Right renal cortex interstitium (tissue), 3 donors: ENCODE measurements around the gene OR8D4. TPM values are rescaled to one million over a fixed set of nuclear protein-coding genes. Genes with fewer than 3 reads are reported as not detected.
"Not testable (repeated sequence)": the region's sequence is repeated elsewhere in the genome, so short reads cannot be mapped to it uniquely, and the experiment has no call there.

Experiments
- DNase-seq, 3 donors: peaks; one replicate each; pipeline ENCODE4 v3.0.0-alpha.2; 2013; ENCODE audit warnings: low read depth in 3 of 3, low spot score in 2 of 3
- polyA plus RNA-seq, 3 donors: library from polyadenylated mRNA; unstranded; fragments of 120-200 nt; gene quantifications; one replicate each; pipeline ENCODE4 v1.2.1, GENCODE V29; 2013; ENCODE audit not compliant: insufficient read length in 3 of 3

Gene OR8D4
- not detected for polyA plus RNA-seq

DNA sequence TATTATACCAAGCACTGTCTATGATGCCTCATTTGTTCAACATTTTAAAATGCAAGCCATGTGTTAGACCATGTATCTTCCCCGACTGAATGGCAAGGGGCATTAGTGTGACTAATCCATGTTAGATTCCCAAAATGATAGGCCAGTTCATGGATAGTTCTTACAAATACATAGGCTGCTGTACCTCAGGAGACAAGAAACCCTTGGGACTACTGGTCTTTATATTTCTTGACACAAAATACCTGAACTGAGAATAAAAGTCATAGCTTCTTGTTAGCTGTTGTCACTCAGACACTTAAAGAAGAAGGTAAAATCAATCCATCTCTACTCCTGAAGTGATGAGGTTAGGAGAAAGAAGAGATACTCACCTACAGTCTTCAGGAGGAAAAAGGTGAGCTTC lies at the start of gene OR8D4:
TSS of gene OR8D4 (plus strand) at position 301 of the 400 bp plus-strand sequence. CDS start 4,265 bp downstream, outside the sequence.
- no peak for DNase-seq

DNA sequence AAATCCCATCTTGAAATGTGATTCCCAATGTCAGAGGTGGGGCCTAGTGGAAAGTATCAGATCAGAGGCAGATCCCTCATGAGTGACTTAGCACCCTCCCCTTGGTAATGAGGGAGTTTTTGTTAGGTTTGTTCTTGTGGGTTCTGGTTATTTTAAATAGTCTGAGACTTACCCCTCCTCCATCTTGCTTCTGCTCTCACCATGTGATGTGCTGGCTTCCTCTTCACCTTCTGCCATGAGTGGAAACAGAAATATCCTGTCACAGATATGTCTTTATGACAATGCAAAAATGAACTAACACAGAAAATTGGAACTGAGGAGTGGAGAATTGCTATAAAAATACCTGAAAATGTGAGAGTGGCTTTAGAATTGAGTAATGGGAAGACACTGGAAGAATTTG lies 49.6 kb upstream of the OR8D4 start:
- no peak for DNase-seq

DNA sequence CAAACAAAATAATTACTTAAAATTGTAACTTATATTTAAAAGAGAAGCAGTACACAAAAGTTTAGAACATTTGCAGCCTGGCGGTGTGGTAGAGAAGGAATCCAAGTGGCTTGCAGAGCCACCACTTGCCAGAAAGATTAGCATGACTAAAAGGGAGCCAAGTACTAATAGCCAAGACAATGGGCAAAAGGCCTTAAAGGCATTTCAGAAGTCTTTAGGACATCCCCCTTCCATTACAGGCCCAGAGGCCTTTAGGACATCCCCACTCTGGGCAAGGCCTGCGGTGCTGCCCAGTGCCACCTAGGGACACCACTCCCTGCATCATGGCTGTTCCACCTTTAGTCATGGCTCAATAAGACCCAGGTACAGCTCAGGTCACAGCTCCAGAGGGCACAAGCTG lies 48.9 kb upstream of the OR8D4 start:
- no peak for DNase-seq

DNA sequence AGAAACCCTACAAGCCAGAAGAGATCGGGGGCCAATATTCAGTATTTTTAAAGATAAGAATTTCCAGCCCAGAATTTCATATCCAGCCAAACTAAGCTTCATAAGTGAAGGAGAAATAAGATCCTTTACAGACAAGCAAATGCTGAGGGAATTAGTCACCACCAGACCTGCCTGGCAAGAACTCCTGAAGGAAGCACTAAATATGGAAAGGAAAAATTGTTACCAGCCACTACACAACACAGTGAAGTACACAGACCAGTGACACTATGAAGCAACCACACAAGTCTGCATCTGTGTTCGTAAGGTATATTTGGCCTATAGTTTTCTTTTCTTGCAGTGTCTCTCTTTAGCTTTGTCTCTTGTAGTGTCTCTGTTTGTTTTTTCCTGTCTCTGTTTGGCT lies 45.5 kb upstream of the OR8D4 start:
- DNase-seq = no peak

DNA sequence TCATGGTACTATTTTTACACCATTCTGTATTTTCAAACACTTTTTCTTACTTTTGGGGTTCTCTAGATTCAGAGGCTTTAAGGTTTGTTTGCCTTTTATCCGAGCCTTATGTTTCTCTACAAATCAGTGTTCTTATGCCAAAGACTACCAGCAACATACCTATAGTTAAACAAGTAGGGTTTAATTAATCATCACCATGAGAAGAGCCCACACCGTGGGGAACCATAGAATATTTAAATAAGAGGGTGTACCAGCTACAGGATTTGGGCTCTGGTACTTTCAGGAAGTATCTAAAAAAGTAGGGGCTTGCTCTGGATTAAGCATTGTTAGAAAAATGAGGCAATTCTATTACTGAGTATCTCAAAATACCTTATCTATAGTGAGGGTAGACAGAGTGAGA lies 42.2 kb upstream of the OR8D4 start:
- DNase-seq = no peak

DNA sequence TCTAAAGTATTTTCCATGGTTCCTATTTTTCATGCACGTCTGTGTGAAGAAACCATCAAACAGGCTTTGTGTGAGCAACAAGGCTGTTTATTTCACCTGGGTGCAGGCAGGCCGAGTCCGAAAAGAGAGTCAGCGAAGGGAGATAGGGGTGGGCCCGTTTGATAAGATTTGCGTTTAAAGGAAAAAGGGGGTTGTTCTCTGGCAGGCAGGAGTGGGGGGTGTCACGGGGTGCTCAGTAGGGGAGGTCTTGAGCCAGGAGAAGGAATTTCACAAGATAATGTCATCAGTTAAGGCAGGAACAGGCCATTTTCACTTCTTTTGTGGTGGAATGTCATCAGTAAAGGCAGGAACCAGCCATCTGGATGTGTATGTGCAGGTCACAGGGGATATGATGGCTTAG lies 36.7 kb upstream of the OR8D4 start:
- DNase-seq = not testable (repeated sequence)

DNA sequence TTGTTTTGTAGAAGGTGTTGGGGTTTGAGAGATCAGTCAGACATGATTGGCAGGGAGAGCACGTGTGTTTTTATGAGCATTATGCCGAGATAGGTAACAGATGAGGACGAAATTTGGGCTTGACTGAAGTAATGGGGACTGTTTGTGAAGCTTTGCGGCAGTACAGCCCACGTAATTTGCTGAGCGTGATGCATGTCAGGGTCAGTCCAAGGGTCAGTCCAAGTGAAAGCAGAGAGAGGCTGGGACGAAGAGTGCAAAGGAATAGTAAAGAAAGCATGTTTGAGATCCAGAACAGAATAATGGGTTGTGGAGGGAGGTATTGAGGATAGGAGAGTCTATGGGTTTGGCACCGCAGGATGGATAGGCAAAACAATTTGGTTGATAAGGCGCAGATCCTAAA lies 34.2 kb upstream of the OR8D4 start:
- DNase-seq = not testable (repeated sequence)

DNA sequence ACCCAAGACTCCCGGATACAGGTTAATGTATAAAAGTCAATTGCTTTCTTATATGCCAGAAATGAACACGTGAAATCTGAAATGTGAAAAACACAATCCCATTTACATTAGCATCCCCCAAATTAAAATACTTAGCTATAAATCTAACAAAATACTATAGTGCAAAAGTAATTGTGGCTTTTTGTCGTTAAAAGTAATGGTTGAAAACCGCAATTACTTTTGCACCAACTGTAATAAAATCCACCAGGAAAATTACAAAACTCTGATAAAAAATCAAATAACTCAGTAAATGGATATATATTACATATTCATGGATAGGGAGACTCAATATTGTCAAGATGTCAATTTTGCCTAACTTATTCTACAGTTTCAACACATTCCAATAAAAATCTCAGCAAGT lies 21.1 kb upstream of the OR8D4 start:
- no peak for DNase-seq

DNA sequence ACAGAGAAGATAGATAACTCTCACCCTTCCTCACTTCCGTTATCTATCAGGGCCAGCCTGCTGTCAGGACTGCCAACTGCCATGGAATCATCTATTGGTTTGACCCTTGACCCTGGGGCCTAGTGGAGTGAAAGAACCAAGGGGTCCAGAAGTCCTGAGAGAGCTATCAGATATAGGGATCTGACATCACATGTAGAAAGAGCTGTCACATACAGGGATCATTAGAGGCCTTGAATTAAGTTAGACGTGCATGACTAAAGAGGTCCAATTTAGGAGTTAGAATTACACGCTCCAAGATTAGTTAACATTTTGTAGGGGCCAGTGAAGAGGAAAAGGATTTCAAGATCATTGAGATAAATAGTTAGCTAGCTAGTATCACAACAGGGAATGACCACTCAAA lies 16.4 kb upstream of the OR8D4 start, which contains the start of gene TMEM225:
TSS of gene TMEM225 (minus strand) at position 101 of the 400 bp plus-strand sequence. CDS start 245 bp downstream, outside the sequence.
- no peak for DNase-seq

DNA sequence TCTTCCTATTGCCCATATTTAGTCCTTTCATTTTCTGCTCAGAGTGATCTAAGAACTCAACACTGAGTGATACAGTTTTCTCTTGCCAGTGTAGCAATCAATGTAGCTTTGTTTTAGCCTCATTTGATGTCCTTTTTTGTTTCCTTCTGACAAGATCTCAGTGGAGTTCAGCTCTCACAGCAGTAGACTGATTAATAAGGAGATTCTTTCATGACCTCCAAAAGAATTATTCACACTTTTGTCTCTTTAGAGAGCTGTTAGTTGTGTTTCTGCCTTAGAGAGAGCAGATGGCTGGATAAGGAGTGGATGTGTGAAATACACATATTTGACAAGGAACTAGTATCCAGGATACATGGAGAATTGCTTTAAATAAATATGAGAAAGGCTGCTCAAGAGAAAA lies 9.9 kb upstream of the OR8D4 start:
- no peak for DNase-seq

DNA sequence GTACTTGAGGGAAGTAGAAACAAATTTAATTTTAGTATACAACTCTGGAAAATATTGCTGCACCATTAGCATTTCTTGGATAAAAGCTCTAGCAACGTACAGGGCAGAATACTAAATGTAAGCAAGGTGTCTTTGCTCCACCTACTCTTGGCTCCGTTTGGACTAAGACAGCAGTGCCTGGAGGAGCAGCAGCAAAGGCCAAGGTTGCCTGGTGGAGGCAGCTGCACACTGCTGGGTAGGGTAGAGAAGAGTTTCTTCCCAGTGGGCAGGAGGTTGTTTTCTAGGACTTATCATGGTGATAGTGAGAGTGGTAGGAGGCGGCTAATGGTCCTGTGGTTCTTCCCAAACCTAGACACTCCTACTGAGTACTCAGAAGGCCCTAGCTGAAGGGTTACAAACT lies 2.2 kb upstream of the OR8D4 start:
- no peak for DNase-seq

DNA sequence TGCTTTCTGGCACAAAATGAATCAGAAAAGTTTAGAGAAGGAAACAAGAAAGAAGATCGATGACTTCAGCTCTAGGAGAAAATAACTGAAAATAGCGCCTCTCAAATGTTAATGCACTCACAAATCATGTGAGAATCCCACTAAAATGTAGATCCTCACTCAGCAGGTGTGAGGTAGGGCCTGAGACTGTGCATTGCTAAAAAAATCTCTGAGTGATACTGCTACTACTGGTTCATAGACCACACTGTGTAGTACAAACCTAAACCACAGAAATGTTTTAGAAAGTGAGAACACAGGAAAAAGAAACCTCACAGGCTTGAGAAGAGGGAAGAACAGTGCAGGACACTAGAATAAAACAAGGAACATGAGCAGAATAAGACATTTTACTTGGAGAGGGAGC lies 2.0 kb downstream of the OR8D4 start:
- no peak for DNase-seq

DNA sequence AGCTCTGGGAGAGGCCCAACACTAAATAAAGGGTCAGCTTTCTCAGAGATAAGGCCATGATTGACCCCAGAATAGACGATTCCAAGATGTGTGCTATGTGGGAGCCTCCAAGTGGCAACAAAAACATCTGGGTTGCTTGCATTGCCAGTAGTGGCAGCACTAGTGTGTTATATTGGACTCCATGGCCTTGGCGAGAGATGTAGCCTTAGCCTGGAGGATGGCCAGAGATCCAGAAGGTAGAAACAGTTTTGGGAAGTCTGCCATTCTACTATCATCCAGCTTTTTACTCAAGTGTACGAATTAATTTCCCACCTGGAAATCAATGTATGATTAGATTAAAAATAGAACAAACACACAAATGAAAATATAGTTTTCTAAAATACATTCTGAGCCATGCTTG lies 3.0 kb downstream of the OR8D4 start:
- no peak for DNase-seq

DNA sequence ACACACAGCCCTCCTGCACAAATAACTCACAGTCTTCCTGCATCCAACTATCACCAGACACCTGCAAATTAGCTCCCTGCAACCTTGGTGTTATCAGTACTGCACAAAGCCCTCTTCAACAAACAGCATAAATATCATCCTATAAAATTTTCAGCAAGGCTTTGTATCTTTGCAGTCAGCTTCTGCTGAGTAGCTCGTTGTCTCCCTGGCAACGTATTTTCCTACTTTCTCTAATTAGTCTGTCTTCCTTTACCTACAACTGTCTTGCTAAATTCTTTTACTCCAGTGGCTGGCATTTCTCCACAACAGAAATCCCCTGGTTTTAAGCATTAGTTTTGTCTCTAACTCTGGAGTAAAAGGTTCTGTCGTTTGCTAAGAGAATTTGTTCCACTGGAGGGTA lies 3.9 kb downstream of the OR8D4 start:
- DNase-seq = no peak

DNA sequence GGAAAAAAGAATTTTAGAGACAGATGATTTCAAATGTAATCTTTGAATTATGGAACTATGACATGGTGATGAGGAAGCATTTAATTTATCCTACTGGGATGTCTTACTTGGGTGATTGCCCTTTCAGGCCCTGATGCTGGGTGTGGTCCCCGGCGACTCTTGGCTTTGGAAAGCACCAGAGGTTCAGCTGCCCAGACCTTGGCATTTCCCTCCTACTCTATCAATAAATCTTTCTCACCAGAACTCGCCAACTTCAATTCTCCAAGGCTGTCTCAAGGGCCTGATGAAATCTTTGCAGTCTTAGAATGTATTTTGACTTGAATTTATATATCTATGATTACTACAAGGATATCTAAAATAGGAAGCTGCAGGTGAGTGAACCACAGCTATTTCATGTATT lies 19.0 kb downstream of the OR8D4 start:
- no peak for DNase-seq

DNA sequence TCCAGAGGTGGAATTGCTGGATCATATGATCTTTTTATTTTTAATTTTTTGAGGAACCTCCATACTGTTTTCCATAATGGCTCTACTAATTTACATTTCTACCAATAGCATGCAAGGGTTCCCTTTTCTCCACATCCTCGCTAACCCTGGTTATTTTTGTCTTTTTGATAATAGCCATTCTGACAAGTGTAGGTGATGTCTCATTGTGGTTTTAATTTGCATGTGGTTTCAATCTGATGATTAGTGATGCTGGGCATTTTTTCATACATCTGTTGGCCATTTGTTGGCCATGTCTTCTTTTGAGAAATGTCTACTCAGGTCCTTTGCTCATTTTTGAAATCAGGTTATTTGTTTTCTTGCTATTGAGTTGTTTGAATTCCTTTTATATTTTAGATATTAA lies 22.1 kb downstream of the OR8D4 start:
- no peak for DNase-seq

DNA sequence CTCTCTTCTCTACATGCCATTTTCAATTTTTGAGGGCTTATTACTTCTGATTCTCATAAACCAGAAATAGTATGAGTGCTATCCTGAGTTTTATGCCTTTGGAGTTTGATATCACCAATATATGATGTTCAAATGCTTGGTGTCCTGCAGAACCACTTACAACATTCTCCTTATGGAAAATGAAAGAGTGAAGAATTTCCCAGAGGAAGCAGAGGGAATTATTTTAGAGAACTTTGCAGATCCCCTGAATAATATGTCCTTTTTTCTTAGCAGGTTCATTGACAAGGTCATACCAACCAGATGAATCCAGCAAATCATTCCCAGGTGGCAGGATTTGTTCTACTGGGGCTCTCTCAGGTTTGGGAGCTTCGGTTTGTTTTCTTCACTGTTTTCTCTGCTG lies 37.4 kb downstream of the OR8D4 start, which contains the start of gene OR4D5:
TSS of gene OR4D5 (plus strand) at position 301 of the 400 bp plus-strand sequence. CDS start at position 301, 0 bp downstream.
- DNase-seq = no peak

DNA sequence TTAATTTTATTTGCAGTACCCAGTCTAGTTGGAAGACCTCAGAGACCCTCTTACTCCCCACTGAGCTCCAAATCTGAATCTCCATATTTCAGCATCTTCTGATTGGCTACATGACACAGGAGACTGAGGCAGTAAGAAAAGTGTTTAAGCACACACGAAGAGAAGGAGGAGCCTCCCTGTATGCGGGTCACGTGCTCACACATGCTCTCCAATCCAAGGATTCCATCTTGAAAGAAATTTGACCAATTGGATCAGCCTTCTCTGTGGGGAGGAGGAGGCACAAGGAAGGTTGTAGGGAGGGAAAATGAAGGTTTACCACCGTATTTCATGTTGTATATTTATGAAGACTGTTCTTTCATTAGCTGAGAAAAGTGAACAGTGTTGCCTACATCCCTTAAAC lies 40.4 kb downstream of the OR8D4 start:
- no peak for DNase-seq

DNA sequence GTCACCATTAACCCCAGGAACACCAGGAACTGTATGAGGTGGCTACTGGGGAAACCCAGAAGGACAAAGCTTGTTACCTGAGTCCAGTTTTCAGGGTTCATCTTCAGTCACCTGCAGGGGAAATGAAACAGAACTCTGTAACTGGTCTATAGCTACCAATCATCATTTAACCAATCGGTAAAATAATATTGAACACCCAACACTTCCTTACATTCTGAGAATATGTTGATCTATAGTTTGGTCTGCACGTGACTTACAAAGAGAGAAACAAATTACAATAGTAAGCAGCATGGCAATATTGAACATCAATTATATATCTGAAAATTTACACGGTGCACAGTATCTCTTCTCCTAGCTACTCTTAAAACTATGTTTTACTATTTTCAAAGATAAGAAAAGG lies 41.8 kb downstream of the OR8D4 start, which contains the start of gene OR6T1:
TSS of gene OR6T1 (minus strand) at position 101 of the 400 bp plus-strand sequence. CDS start at position 101, 0 bp downstream.
- no peak for DNase-seq

DNA sequence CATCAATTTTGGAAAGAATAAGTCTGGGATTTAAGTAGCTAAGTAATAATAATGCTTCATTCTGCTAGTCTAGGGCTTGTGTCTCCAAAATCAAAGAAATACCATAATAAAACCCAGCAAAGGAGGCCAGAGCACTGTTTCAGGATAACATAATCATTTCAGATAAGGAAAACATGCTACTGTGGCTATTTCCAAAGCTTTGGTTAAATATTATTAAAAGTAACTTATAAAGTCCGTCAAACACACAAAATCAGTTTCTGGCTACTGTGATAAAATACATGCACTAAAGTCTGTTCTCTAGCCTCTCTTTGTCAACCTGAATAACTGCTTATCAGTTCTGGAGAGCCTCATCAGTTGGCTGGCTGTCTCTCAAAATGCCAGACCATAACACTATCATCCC lies 43.2 kb downstream of the OR8D4 start:
- DNase-seq = no peak

DNA sequence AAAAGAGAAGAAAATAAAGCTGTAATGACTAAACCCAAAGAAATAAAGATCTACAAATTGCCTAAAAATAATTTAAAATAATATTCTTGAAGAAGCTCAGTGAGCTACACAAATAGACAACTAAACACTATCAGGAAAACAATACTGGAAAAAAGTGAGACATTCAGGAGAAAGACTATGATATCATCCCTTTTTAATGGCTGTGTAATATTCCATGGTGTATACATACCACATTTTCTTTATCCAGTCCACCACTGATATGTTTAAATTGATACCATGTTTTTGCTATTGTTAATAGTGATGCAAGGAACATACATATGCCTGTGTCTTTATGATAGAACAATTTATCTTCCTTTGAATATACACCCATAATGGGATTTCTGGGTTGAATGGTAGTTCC lies 54.8 kb downstream of the OR8D4 start:
- no peak for DNase-seq
